Stimulated activated CD4-positive, alpha-beta T cell treated with anti-CD3 and anti-CD28 coated beads, Interleukin-1b, Interleukin-23, amount 100 ng/mL, for 4 hours (primary cell): ENCODE data around the gene ELFN1.

Experiments
- DNase-seq, 2 donors: peaks; one replicate each; pipeline ENCODE4 v3.0.0-alpha.2; 2020; ENCODE audit warnings: low read depth in 2 of 2

The ELFN1 gene

GRCh38 chr7:1675673-1676549, 5.8 kb downstream of the ELFN1 start:
- no peak for DNase-seq

GRCh38 chr7:1676550-1677078, 6.5 kb downstream of the ELFN1 start:
- DNase-seq, result no peak

- no peak for DNase-seq
Observed at GRCh38 chr7:1677206-1678080, 7.4 kb downstream of the ELFN1 start.

- DNase-seq, result no peak
Observed at GRCh38 chr7:1678081-1678543, 8.0 kb downstream of the ELFN1 start.

GRCh38 chr7:1678571-1679325, 8.7 kb downstream of the ELFN1 start:
- no peak for DNase-seq

- no peak for DNase-seq
Observed at GRCh38 chr7:1679326-1679965, 9.4 kb downstream of the ELFN1 start.

- no peak for DNase-seq
Observed at GRCh38 chr7:1679966-1680730, 10.1 kb downstream of the ELFN1 start.

GRCh38 chr7:1681581-1681980, 11.5 kb downstream of the ELFN1 start:
- no peak for DNase-seq

- no peak for DNase-seq
Observed at GRCh38 chr7:1685000-1685624, 15.0 kb downstream of the ELFN1 start.

- DNase-seq, result no peak
Observed at GRCh38 chr7:1688542-1688941, 18.5 kb downstream of the ELFN1 start.

- no peak for DNase-seq
Observed at GRCh38 chr7:1689311-1689710, 19.2 kb downstream of the ELFN1 start.

GRCh38 chr7:1690359-1690958, 20.4 kb downstream of the ELFN1 start:
- DNase-seq, result no peak

- no peak for DNase-seq
Observed at GRCh38 chr7:1691096-1691495, 21.0 kb downstream of the ELFN1 start.

- DNase-seq, result no peak
Observed at GRCh38 chr7:1691601-1692514, 21.8 kb downstream of the ELFN1 start.

- no peak for DNase-seq
Observed at GRCh38 chr7:1692515-1693418, 22.7 kb downstream of the ELFN1 start.

GRCh38 chr7:1693419-1693990, 23.4 kb downstream of the ELFN1 start:
- DNase-seq, result no peak

GRCh38 chr7:1693991-1694524, 24.0 kb downstream of the ELFN1 start:
- no peak for DNase-seq
